Measurements from ENCODE around the gene MRPL50. TPM values are rescaled to one million over a fixed set of nuclear protein-coding genes. Genes with fewer than 3 reads are reported as not detected.

Gene MRPL50
- total RNA-seq, 1 experiment from 2014 or later, result 18.6 TPM

DNA sequence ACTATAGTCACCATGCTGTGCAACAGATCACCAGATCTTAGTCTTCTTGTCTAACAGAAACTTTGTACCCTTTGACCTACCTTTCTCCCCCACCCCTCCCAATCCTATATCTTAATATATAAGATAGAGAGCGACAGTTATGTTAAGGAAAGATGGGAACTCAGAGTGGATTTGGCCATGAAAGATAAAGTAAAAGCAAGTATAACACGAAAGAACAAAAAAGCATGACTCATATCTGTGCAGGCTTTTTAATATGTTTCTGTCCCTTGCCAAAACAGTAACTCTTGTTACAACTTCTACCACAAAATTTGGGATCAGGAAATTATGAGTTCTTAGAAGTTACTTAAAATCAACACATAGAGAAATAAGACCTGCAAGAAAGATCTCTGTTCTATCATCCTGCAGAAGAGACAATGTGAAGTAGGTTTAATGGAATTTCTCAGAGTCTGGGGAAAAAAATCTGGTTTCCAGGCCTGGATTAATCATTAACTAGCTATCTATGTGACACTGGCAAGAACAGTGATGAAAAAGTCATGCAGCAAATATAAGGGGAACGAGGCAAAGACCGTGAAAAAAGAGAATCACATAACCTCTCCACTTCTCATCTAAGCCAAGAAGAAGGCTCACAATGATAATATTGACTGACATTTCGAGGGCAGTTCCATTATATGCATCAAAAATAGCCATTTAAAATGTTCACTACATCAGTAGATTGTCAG lies 32.2 kb downstream of the MRPL50 start:
- H3K36me3 ChIP-seq, result no peaks in the 10 kb centered on the region
- H3K4me3 ChIP-seq, result no peak overlapping the region
- DNase-seq, result no peak
- no peaks in the 10 kb centered on the region; the same call in 1 of the 2 replicates for H3K27me3 ChIP-seq
- H3K9me3 ChIP-seq, result no peaks in the 10 kb centered on the region

- no peak for DNase-seq
- Histone ChIP-seq H3K9me3 (no peaks in the 10 kb centered on the region), H3K4me3 (no peak overlapping the region), H3K27me3 (no peaks in the 10 kb centered on the region; the same call in 1 of the 2 replicates), H3K36me3 (no peaks in the 10 kb centered on the region)
These were observed 33.2 kb downstream of the MRPL50 start for GRCh38 chr9:101365181-101365580.

DNA sequence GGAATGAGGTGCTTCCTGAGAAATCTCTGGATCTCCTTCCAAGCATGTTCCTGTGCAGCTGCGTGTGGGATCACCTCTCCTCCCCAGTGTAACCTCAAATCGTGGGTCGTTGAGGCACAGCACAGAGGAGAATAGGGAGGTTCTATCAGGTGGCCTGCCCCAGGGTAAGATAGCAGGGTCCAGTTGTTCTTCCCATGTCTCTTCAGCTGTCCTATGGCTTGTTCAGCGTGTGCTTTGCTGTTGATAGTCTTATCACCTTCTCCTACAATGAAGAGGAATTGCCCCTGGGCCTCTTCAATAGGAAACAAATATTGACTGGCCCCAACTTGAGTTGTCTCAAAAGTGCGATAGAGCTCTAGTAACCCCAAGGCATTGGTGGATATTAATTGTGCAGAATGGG lies 36.0 kb downstream of the MRPL50 start:
- H3K36me3 ChIP-seq, result no peaks in the 10 kb centered on the region
- H3K27me3 ChIP-seq, result no peaks in the 10 kb centered on the region; the same call in 1 of the 2 replicates
- no peaks in the 10 kb centered on the region for H3K9me3 ChIP-seq
- no peak for DNase-seq
- no peak overlapping the region for H3K4me3 ChIP-seq

DNA sequence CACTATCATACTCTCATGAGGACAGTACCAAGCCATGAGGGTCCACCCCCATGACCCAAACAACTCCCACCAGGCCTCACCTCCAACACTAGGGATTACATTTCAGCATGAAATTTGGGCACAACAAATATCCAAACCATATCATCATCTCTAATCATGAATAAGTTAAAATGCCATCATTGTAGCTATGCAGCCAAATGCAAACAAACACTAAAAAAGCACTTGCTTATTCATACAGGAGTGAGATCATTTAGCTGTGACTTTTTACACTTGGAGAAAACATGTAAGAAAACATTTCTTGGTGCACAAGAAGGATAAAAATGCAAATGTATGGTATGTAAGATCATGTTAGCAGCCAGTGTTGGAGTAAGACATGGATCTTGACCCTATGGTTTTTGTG lies 37.8 kb downstream of the MRPL50 start:
- no peak for DNase-seq

GRCh38 chr9:101359679-101360078 lies 38.7 kb downstream of the MRPL50 start:
- no peak for DNase-seq

More for the DNA sequence above, 37.8 kb downstream of the MRPL50 start:
- Histone ChIP-seq H3K4me3 (no peak overlapping the region), H3K27me3 (no peaks in the 10 kb centered on the region; the same call in 1 of the 2 replicates), H3K36me3 (no peaks in the 10 kb centered on the region), H3K9me3 (no peaks in the 10 kb centered on the region)

DNA sequence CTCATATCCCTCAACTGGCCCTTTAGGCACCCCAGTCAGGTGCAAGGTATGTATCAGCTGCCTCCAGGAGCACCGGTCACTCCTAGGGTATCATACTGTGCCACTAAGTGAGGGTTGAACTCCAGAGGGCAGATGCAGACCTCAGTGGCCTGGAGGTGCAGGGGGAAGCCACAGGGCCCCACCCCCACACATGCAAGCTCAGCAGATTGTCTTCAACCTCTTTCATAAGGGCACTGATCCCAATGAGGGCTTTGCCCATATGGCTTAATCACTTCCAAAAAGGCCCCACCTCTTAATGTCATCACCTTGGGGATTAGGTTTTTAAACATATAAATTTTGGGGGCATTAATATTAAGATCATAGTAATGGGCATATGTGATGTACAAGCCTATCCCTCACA lies 41.8 kb downstream of the MRPL50 start:
- H3K27me3 ChIP-seq, result no peaks in the 10 kb centered on the region; the same call in 1 of the 2 replicates
- H3K4me3 ChIP-seq, result no peak overlapping the region
- H3K36me3 ChIP-seq, result no peaks in the 10 kb centered on the region
- no peak for DNase-seq
- no peaks in the 10 kb centered on the region for H3K9me3 ChIP-seq

More at GRCh38 chr9:101359679-101360078, 38.7 kb downstream of the MRPL50 start:
- Histone ChIP-seq H3K4me3 (no peak overlapping the region), H3K36me3 (no peaks in the 10 kb centered on the region), H3K9me3 (no peaks in the 10 kb centered on the region), H3K27me3 (no peaks in the 10 kb centered on the region; the same call in 1 of the 2 replicates)

DNA sequence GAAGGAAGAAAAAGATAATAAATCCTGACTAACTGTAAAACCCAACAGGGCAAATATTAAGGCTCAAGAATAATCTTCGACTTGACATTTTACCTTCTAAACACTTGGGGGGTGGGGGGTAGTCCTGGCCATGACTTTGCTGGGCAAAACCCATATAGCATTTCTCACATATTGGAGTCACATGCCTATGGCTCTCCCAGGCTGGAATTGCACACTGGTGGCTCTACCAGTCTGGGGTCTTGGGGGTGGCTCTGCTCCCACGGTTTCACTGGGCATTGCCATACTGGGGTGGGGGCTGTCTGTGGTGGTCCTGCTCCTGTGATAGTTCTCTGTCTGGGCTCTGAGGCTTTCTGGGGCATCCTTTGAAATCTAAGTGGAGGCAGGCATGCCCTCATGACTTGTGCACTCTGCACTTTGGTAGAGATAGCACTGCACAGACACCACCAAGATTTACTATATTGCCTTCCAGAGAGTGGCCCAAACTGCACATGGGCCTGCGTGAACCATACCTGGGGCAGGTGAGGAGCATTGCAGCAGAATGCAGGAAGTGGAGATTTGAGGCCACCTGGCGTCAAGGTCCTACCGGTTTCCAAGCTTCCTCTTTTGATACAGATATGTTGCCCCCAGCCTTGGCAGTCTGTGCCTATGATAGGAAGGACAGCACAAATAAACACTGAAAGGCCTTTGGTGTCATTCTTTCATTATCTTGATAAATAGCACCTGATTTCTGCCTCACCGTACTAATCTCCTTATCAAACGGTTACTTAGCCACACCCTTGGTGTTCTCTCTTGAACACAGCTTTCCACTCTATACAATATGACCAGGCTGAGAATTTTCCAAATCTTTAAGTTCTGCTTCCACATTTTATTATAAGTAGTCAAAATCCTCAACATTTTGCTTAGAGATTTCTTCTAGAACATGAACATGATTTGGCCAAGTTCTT lies 43.4 kb downstream of the MRPL50 start:
- DNase-seq, result no peak

GRCh38 chr9:101354143-101354764 lies 44.2 kb downstream of the MRPL50 start:
- no peaks in the 10 kb centered on the region for H3K9me3 ChIP-seq
- no peak for DNase-seq
- no peaks in the 10 kb centered on the region for H3K27me3 ChIP-seq
- no peak overlapping the region for H3K4me3 ChIP-seq
- H3K36me3 ChIP-seq, result no peaks in the 10 kb centered on the region

More for the DNA sequence above, 43.4 kb downstream of the MRPL50 start:
- no peaks in the 10 kb centered on the region for H3K27me3 ChIP-seq
- H3K36me3 ChIP-seq, result no peaks in the 10 kb centered on the region
- H3K9me3 ChIP-seq, result no peaks in the 10 kb centered on the region
- no peak overlapping the region for H3K4me3 ChIP-seq

DNA sequence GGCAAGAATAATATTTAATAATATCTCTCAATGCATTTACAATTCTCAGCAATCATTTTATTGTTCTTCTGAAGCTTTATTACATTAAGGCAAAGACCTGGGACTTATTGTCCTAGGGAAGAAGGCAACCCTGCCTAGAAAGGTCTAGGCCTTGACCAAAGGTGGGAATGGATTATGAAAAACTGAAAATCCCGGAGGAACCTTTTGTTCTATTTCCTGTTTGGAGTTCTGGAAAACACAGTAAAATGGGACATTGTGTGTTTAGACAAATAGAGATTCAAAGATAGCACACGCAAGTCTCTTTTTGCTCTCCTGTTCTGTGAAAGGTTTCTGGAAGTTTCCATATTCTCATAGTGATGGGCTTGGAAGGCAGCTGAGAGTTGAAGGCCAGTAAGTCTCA lies 44.7 kb downstream of the MRPL50 start:
- Histone ChIP-seq H3K36me3 (no peaks in the 10 kb centered on the region), H3K4me3 (no peak overlapping the region), H3K27me3 (no peaks in the 10 kb centered on the region), H3K9me3 (no peaks in the 10 kb centered on the region)
- no peak for DNase-seq

GRCh38 chr9:101352892-101353463 lies 45.4 kb downstream of the MRPL50 start:
- no peaks in the 10 kb centered on the region for H3K36me3 ChIP-seq
- H3K9me3 ChIP-seq, result no peaks in the 10 kb centered on the region
- no peaks in the 10 kb centered on the region for H3K27me3 ChIP-seq
- no peak for DNase-seq
- no peak overlapping the region for H3K4me3 ChIP-seq

DNA sequence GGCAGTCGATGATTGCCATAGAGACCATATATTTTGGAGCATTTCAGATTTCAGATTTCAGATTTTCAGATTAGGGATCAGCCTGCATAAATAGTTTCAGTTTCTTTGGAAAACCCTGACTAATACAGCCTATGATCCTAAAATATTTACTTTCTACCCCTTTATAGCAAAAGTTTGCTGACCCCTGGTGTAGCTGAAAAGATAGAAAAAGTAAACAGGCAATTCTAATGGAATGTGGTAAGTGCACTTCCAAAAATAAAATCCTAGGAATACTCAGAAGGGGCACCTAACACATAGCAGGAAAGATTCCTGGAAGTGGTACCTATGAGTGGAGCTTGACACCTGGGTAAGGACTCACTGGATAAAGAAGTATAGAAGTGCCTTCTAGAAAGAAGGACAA lies 48.1 kb downstream of the MRPL50 start:
- Histone ChIP-seq H3K36me3 (no peaks in the 10 kb centered on the region), H3K4me3 (no peak overlapping the region), H3K27me3 (no peaks in the 10 kb centered on the region), H3K9me3 (no peaks in the 10 kb centered on the region)
- DNase-seq, result no peak

DNA sequence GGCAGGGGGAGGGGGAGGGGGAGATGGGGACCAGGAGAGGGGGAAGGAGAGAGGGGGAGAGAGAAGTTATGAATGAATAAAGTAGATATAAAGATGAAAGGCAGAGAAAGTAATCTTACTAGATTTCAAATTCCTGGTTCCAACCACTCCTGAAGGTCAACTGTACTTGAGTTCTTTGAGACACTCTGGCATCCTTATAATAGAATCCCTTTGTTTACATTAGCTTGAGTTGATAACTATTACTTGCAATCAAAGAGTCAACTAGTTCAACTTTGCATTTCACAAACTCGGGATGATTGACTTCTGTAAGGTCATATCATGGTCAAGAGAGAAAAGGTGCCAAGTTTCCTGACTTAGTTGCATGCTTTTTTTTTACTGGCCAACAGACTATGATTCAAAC lies 55.8 kb downstream of the MRPL50 start:
- Histone ChIP-seq H3K4me3 (no peak overlapping the region), H3K36me3 (no peaks in the 10 kb centered on the region), H3K9me3 (no peaks in the 10 kb centered on the region), H3K27me3 (no peaks in the 10 kb centered on the region)
- no peak for DNase-seq

GRCh38 chr9:101341958-101342357 lies 56.5 kb downstream of the MRPL50 start:
- no peaks in the 10 kb centered on the region for H3K9me3 ChIP-seq
- DNase-seq, result no peak
- no peak overlapping the region for H3K4me3 ChIP-seq
- no peaks in the 10 kb centered on the region for H3K27me3 ChIP-seq
- no peaks in the 10 kb centered on the region for H3K36me3 ChIP-seq
